Measurements from ENCODE around the gene HUNK.

DNA sequence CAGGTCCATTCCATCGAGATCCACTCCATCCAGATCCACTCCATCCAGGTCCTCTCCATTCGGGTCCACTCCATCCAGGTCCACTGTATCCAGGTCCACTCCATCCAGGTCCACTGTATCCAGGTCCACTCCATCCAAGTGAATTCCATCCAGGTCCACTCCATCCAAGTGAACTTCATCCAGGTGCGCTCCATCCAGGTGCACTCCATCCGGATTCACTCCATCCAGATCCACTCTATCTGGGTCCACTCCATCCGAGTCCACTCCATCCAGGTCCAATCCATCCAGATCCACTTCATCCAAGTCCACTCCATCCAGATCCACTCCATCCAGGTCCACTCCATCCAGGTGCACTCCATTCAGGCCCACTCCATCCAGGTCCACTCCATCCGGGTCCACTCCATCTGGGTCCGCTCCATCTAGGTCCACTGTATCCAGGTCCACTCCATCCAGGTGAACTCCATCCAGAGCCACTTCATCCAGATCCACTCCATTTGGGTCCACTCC, 157.4 kb downstream of the HUNK start:
- TF ChIP-seq, protein P1, sequence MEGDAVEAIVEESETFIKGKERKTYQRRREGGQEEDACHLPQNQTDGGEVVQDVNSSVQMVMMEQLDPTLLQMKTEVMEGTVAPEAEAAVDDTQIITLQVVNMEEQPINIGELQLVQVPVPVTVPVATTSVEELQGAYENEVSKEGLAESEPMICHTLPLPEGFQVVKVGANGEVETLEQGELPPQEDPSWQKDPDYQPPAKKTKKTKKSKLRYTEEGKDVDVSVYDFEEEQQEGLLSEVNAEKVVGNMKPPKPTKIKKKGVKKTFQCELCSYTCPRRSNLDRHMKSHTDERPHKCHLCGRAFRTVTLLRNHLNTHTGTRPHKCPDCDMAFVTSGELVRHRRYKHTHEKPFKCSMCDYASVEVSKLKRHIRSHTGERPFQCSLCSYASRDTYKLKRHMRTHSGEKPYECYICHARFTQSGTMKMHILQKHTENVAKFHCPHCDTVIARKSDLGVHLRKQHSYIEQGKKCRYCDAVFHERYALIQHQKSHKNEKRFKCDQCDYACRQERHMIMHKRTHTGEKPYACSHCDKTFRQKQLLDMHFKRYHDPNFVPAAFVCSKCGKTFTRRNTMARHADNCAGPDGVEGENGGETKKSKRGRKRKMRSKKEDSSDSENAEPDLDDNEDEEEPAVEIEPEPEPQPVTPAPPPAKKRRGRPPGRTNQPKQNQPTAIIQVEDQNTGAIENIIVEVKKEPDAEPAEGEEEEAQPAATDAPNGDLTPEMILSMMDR (IDR thresholded peaks at IDR 0.05; ENCODE audit: poor library complexity) = no peak
- TF ChIP-seq EZH2 (IDR thresholded peaks at IDR 0.05; ENCODE audit: borderline replicate concordance) (no peak), EZH2phosphoT487 (IDR thresholded peaks at IDR 0.05; ENCODE audit: low read depth, severe bottlenecking, unreplicated experiment) (no peak)
